ENCODE results near the gene PRR16.
A peak's percentile ranks its signal among the peaks of the same experiment; 100 is the strongest.

PRR16 gene

DNA sequence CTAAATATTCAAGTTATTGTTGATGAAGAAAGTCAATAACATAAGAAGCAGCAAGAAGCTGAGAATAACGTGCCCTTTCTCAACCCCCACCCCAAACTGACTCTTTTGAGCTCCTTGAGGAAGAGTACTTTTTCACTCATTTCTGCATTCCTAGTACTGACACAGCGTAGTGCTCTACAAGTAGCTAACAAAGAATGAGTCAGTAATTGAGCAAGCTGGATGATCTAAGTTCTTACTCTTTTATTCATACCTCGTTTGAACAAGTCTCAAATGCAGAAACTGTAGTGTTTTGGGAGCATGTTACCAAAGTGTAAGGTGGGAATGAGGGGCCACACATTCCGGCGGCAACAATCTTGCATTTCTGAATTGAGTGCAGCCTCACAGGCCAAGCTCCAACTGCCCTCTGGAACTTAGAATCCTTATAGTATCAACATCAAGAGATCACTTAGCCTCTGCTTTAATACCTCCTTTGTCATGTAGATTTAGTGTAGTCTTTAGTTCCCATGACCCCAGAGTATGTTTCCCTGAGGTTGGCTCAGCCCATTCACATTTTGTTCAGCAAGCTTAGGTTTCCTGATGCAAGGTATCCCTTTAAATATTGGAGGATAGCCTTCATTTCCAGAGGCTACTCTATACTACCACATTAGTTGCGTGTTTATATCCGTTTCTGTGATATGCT, 152.0 kb downstream of the PRR16 start:
- H3K4ac ChIP-seq (ENCODE audit: low read depth, low read length), result no peak overlapping the region
- H3K36me3 ChIP-seq (ENCODE audit: control insufficient read depth, insufficient read depth, low read length), result no peaks in the 10 kb centered on the region
- no peaks in the 10 kb centered on the region for H3K79me1 ChIP-seq (ENCODE audit: low read length)
- H3K79me2 ChIP-seq (ENCODE audit: control insufficient read depth, insufficient read depth, low read length), result no peaks in the 10 kb centered on the region
- H3K23ac ChIP-seq (ENCODE audit: low read length), result no peak overlapping the region
- H4K5ac ChIP-seq (ENCODE audit: low read length), result no peak overlapping the region
- H3K18ac ChIP-seq (ENCODE audit: low read length), result no peak overlapping the region
- no peaks in the 10 kb centered on the region for H3K4me1 ChIP-seq (ENCODE audit: control insufficient read depth, low read depth, low read length)
- H3K9ac ChIP-seq (ENCODE audit: low read length), result no peak overlapping the region
- H2AK5ac ChIP-seq (ENCODE audit: low read length), result no peak overlapping the region
- no peak overlapping the region for H4K8ac ChIP-seq (ENCODE audit: low read depth, low read length)
- H3K27ac ChIP-seq (ENCODE audit: low read depth, low read length), result no peak overlapping the region
- no peak overlapping the region for H3K56ac ChIP-seq (ENCODE audit: low read length)
- WGBS (ENCODE audit: extremely low coverage, insufficient coverage, low lambda C conversion rate), result no CpG with 5 or more reads among the region's 7 CpGs
- H3K4me2 ChIP-seq (ENCODE audit: low read length), result no peak overlapping the region
- no peak overlapping the region for H2BK15ac ChIP-seq (replicated peaks; ENCODE audit: low read depth)
- no peak overlapping the region for H2BK5ac ChIP-seq (ENCODE audit: low read length)
- no peak overlapping the region for H2BK120ac ChIP-seq (ENCODE audit: low read depth, low read length)
- H3K4me3 ChIP-seq (ENCODE audit: low read length), result no peak overlapping the region
- peak; percentile 67 for DNase-seq
- no peaks in the 10 kb centered on the region for H3K27me3 ChIP-seq (ENCODE audit: insufficient read depth, low read length, poor library complexity)

DNA sequence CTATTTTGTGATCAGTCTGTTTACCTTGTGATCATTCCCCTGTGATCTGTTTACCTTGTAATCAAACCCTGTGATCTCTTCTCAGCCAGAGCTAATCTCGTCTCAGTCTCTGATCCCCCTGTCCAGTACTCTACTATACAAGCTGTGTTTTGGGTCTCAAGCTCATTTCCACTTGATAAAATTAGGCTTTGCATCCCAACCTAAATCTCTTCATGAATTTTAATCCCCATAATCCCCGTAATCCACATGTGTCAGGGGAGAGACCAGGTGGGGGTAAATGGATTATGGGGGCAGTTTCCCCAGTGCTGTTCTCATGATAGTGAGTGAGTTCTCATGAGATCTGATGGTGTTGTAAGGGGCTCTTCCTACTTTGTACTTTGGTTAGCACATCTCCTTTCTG, 157.2 kb downstream of the PRR16 start:
- DNase-seq, result peak; percentile 79
- no peaks in the 10 kb centered on the region for H3K4me1 ChIP-seq (ENCODE audit: control insufficient read depth, low read depth, low read length)
- no peak overlapping the region for H3K18ac ChIP-seq (ENCODE audit: low read length)
- no peak overlapping the region for H3K4me2 ChIP-seq (ENCODE audit: low read length)
- H3K56ac ChIP-seq (ENCODE audit: low read length), result no peak overlapping the region
- no peak overlapping the region for H4K8ac ChIP-seq (ENCODE audit: low read depth, low read length)
- no peak overlapping the region for H2BK120ac ChIP-seq (ENCODE audit: low read depth, low read length)
- no peak overlapping the region for H3K23ac ChIP-seq (ENCODE audit: low read length)
- no peak overlapping the region for H3K4ac ChIP-seq (ENCODE audit: low read depth, low read length)
- no peak overlapping the region for H3K27ac ChIP-seq (ENCODE audit: low read depth, low read length)
- no peaks in the 10 kb centered on the region for H3K79me1 ChIP-seq (ENCODE audit: low read length)
- no peak overlapping the region for H2BK15ac ChIP-seq (replicated peaks; ENCODE audit: low read depth)
- no peak overlapping the region for H2BK5ac ChIP-seq (ENCODE audit: low read length)
- no peak overlapping the region for H4K5ac ChIP-seq (ENCODE audit: low read length)
- H2AK5ac ChIP-seq (ENCODE audit: low read length), result no peak overlapping the region
- H3K27me3 ChIP-seq (ENCODE audit: insufficient read depth, low read length, poor library complexity), result no peaks in the 10 kb centered on the region
- no peak overlapping the region for H3K4me3 ChIP-seq (ENCODE audit: low read length)
- no peaks in the 10 kb centered on the region for H3K79me2 ChIP-seq (ENCODE audit: control insufficient read depth, insufficient read depth, low read length)
- H3K36me3 ChIP-seq (ENCODE audit: control insufficient read depth, insufficient read depth, low read length), result no peaks in the 10 kb centered on the region
- no CpG with 5 or more reads among the region's 2 CpGs for WGBS (ENCODE audit: extremely low coverage, insufficient coverage, low lambda C conversion rate)
- H3K9ac ChIP-seq (ENCODE audit: low read length), result no peak overlapping the region

DNA sequence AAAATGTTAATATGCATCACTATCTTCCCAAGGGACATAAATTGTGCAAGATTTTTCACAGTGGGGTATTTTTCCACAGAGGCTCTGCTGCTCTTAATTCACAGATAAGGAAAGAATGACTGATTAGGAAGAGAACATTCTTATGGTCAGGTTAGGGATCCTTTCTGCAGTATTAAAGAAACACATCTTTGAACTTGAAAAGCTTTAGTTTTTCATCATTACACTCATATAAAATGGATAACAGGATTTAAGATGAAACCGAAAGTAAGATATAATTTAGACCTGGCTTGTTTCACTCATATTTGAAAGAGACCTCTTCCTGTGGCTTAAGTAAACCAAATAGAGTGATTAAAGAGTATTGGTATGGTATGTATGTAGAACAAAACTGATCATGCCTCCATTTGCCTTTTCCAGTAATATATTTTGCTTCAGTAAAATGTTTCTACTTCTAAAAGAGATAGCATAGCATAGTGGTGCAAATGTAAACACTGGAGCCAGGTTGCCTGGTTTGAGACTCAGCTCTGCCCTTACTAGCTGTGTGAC, 160.0 kb downstream of the PRR16 start:
- no peak for DNase-seq
- no peak overlapping the region for H4K8ac ChIP-seq (ENCODE audit: low read depth, low read length)
- no peak overlapping the region for H3K4me3 ChIP-seq (ENCODE audit: low read length)
- no CpG with 5 or more reads among the region's 1 CpG for WGBS (ENCODE audit: extremely low coverage, insufficient coverage, low lambda C conversion rate)
- no peak overlapping the region for H2AK5ac ChIP-seq (ENCODE audit: low read length)
- H3K4ac ChIP-seq (ENCODE audit: low read depth, low read length), result no peak overlapping the region
- no peak overlapping the region for H3K18ac ChIP-seq (ENCODE audit: low read length)
- no peak overlapping the region for H4K5ac ChIP-seq (ENCODE audit: low read length)
- H3K56ac ChIP-seq (ENCODE audit: low read length), result no peak overlapping the region
- H3K9ac ChIP-seq (ENCODE audit: low read length), result no peak overlapping the region
- no peak overlapping the region for H2BK120ac ChIP-seq (ENCODE audit: low read depth, low read length)
- no peak overlapping the region for H3K27ac ChIP-seq (ENCODE audit: low read depth, low read length)
- H3K4me2 ChIP-seq (ENCODE audit: low read length), result no peak overlapping the region
- H2BK15ac ChIP-seq (replicated peaks; ENCODE audit: low read depth), result no peak overlapping the region
- H3K36me3 ChIP-seq (ENCODE audit: control insufficient read depth, insufficient read depth, low read length), result no peaks in the 10 kb centered on the region
- H2BK5ac ChIP-seq (ENCODE audit: low read length), result no peak overlapping the region
- H3K79me1 ChIP-seq (ENCODE audit: low read length), result no peaks in the 10 kb centered on the region
- H3K27me3 ChIP-seq (ENCODE audit: insufficient read depth, low read length, poor library complexity), result no peaks in the 10 kb centered on the region
- no peak overlapping the region for H3K23ac ChIP-seq (ENCODE audit: low read length)
- no peaks in the 10 kb centered on the region for H3K79me2 ChIP-seq (ENCODE audit: control insufficient read depth, insufficient read depth, low read length)
- H3K4me1 ChIP-seq (ENCODE audit: control insufficient read depth, low read depth, low read length), result no peaks in the 10 kb centered on the region

DNA sequence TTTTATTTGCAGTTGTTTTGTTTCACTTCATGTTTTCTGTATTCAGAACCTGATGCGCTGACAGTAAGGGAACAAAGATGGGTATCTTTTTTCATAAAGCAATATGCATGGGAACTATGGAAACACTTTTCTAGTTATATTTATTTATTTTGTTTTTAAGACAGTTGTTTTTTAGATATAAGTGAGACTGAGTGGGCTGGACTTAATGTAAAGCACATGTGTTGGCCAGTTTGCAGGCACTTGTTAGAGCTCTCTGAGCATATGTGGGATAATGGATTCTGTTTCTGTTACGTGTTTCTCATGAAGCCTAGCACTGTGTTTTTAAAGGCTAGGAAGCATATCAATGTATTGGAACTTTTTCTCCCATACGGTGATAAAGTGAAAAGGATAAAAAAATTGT, 164.1 kb downstream of the PRR16 start:
- Histone ChIP-seq H2BK15ac (replicated peaks; ENCODE audit: low read depth) (no peak overlapping the region), H3K27me3 (ENCODE audit: insufficient read depth, low read length, poor library complexity) (no peaks in the 10 kb centered on the region), H3K56ac (ENCODE audit: low read length) (no peak overlapping the region), H4K8ac (ENCODE audit: low read depth, low read length) (no peak overlapping the region), H3K4me3 (ENCODE audit: low read length) (no peak overlapping the region), H3K9ac (ENCODE audit: low read length) (no peak overlapping the region), H2BK5ac (ENCODE audit: low read length) (no peak overlapping the region), H3K18ac (ENCODE audit: low read length) (no peak overlapping the region), H3K23ac (ENCODE audit: low read length) (no peak overlapping the region), H3K4me1 (ENCODE audit: control insufficient read depth, low read depth, low read length) (no peaks in the 10 kb centered on the region), H3K36me3 (ENCODE audit: control insufficient read depth, insufficient read depth, low read length) (no peaks in the 10 kb centered on the region), H2AK5ac (ENCODE audit: low read length) (no peak overlapping the region), H3K27ac (ENCODE audit: low read depth, low read length) (no peak overlapping the region), H3K79me2 (ENCODE audit: control insufficient read depth, insufficient read depth, low read length) (no peaks in the 10 kb centered on the region), H3K4ac (ENCODE audit: low read depth, low read length) (no peak overlapping the region), H3K79me1 (ENCODE audit: low read length) (no peaks in the 10 kb centered on the region), H4K5ac (ENCODE audit: low read length) (no peak overlapping the region), H3K4me2 (ENCODE audit: low read length) (no peak overlapping the region), H2BK120ac (ENCODE audit: low read depth, low read length) (no peak overlapping the region)
- WGBS (ENCODE audit: extremely low coverage, insufficient coverage, low lambda C conversion rate), result no CpG with 5 or more reads among the region's 3 CpGs
- no peak for DNase-seq

DNA sequence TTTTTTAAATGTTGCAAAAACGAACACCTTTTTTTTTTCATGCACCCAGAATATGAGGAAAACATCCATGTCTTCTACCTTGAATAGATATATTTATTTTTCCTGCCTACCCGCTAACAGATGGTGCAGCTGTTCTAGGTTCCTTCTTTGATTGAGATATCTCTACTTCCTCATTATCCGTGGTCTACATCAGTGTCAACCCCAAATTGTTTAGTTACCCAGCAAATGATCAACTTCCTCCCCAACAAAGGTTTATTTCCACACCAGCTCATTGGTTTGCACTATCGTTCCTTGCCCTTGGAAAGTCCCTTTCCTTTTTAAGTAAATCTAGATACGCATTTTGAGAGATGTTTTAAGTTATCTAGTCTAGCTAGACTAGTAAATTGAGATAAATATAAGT, 166.4 kb downstream of the PRR16 start:
- no peak overlapping the region for H3K4me2 ChIP-seq (ENCODE audit: low read length)
- H3K27ac ChIP-seq (ENCODE audit: low read depth, low read length), result no peak overlapping the region
- H4K5ac ChIP-seq (ENCODE audit: low read length), result no peak overlapping the region
- no peaks in the 10 kb centered on the region for H3K79me2 ChIP-seq (ENCODE audit: control insufficient read depth, insufficient read depth, low read length)
- no peaks in the 10 kb centered on the region for H3K79me1 ChIP-seq (ENCODE audit: low read length)
- H3K36me3 ChIP-seq (ENCODE audit: control insufficient read depth, insufficient read depth, low read length), result no peaks in the 10 kb centered on the region
- no peaks in the 10 kb centered on the region for H3K27me3 ChIP-seq (ENCODE audit: insufficient read depth, low read length, poor library complexity)
- no peak overlapping the region for H2BK120ac ChIP-seq (ENCODE audit: low read depth, low read length)
- no CpG with 5 or more reads among the region's 5 CpGs for WGBS (ENCODE audit: extremely low coverage, insufficient coverage, low lambda C conversion rate)
- no peak overlapping the region for H3K9ac ChIP-seq (ENCODE audit: low read length)
- H2BK15ac ChIP-seq (replicated peaks; ENCODE audit: low read depth), result no peak overlapping the region
- no peak overlapping the region for H4K8ac ChIP-seq (ENCODE audit: low read depth, low read length)
- H2AK5ac ChIP-seq (ENCODE audit: low read length), result no peak overlapping the region
- no peak overlapping the region for H3K18ac ChIP-seq (ENCODE audit: low read length)
- no peak overlapping the region for H3K4me3 ChIP-seq (ENCODE audit: low read length)
- H3K56ac ChIP-seq (ENCODE audit: low read length), result no peak overlapping the region
- no peak overlapping the region for H2BK5ac ChIP-seq (ENCODE audit: low read length)
- H3K4ac ChIP-seq (ENCODE audit: low read depth, low read length), result no peak overlapping the region
- no peaks in the 10 kb centered on the region for H3K4me1 ChIP-seq (ENCODE audit: control insufficient read depth, low read depth, low read length)
- no peak for DNase-seq
- no peak overlapping the region for H3K23ac ChIP-seq (ENCODE audit: low read length)

DNA sequence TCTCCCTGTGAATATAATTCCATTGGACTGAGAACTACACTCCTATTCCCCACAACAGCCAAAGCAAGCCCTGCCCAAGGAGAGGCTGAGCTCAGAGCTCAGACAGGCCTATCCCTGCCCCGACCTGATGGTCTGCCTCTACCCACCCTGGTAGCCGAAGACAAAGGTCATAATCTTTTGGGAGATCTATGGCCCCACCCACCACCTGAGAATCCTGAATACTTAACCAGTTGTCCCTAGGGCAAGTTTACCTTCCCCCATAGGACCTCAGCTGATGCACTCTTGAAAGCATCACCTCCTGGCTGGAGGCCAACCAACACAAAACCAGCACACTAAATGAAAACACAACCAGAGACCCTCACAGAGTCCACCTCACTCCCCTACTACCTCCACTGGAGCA, 167.5 kb downstream of the PRR16 start:
- H3K79me2 ChIP-seq (ENCODE audit: control insufficient read depth, insufficient read depth, low read length), result no peaks in the 10 kb centered on the region
- H4K5ac ChIP-seq (ENCODE audit: low read length), result no peak overlapping the region
- no peak overlapping the region for H3K18ac ChIP-seq (ENCODE audit: low read length)
- no peak overlapping the region for H2BK5ac ChIP-seq (ENCODE audit: low read length)
- H3K36me3 ChIP-seq (ENCODE audit: control insufficient read depth, insufficient read depth, low read length), result no peaks in the 10 kb centered on the region
- H3K56ac ChIP-seq (ENCODE audit: low read length), result peak overlapping the region; percentile 53
- H3K4me1 ChIP-seq (ENCODE audit: control insufficient read depth, low read depth, low read length), result no peaks in the 10 kb centered on the region
- no peak overlapping the region for H3K27ac ChIP-seq (ENCODE audit: low read depth, low read length)
- no peaks in the 10 kb centered on the region for H3K27me3 ChIP-seq (ENCODE audit: insufficient read depth, low read length, poor library complexity)
- no CpG with 5 or more reads among the region's 2 CpGs for WGBS (ENCODE audit: extremely low coverage, insufficient coverage, low lambda C conversion rate)
- H3K9ac ChIP-seq (ENCODE audit: low read length), result no peak overlapping the region
- H3K23ac ChIP-seq (ENCODE audit: low read length), result no peak overlapping the region
- no peak overlapping the region for H3K4me2 ChIP-seq (ENCODE audit: low read length)
- H2BK120ac ChIP-seq (ENCODE audit: low read depth, low read length), result peak overlapping the region; percentile 37
- no peak overlapping the region for H2AK5ac ChIP-seq (ENCODE audit: low read length)
- H2BK15ac ChIP-seq (replicated peaks; ENCODE audit: low read depth), result no peak overlapping the region
- peak; percentile 60 for DNase-seq
- H3K4ac ChIP-seq (ENCODE audit: low read depth, low read length), result no peak overlapping the region
- no peak overlapping the region for H4K8ac ChIP-seq (ENCODE audit: low read depth, low read length)
- no peaks in the 10 kb centered on the region for H3K79me1 ChIP-seq (ENCODE audit: low read length)
- no peak overlapping the region for H3K4me3 ChIP-seq (ENCODE audit: low read length)

Data from mesendoderm (in vitro differentiated cells).